Measurements from ENCODE around the gene TNFAIP8L2. TPM values are rescaled to one million over a fixed set of nuclear protein-coding genes. Genes with fewer than 3 reads are reported as not detected.
A peak's percentile ranks its signal among the peaks of the same experiment; 100 is the strongest.

TNFAIP8L2 gene
- 1 to 10 TPM; 1.3 to 2.8 (median 2.5) TPM for total RNA-seq
- long read RNA-seq, donor 1, partial matches to known transcripts: 0 of 3 reads
- long read RNA-seq, donor 1, other reads (novel, unspliced or antisense): 0 of 3 reads
- long read RNA-seq, donor 2, partial matches to known transcripts: 0 of 4 reads
- long read RNA-seq, donor 2, other reads (novel, unspliced or antisense): 0 of 4 reads

GRCh38 chr1:151156515-151156819 is at the start of gene TNFAIP8L2:
Gene TNFAIP8L2, plus strand, starts transcription at chr1:151156649. Its CDS starts 2,049 bp downstream, at chr1:151158698.
- no peak for TF ChIP-seq CTCF (IDR thresholded peaks at IDR 0.05)
- peak; percentile 88 for ATAC-seq

GRCh38 chr1:151106894-151107293 is 49.6 kb upstream of the TNFAIP8L2 start:
- no peak for ATAC-seq

More at GRCh38 chr1:151156515-151156819, at the start of gene TNFAIP8L2:
- H3K36me3 ChIP-seq (ENCODE audit: low read depth): no peaks in the 10 kb centered on the region
- peaks cover 4% of the 10 kb centered on the region for H3K4me1 ChIP-seq (ENCODE audit: low read depth)
- no peak within 1 kb of the TSS for H3K4me3 ChIP-seq
- intact Hi-C loops (cut with DNase I, micrococcal nuclease): no loop called here
- H3K9me3 ChIP-seq: no peaks in the 10 kb centered on the region
- DNase-seq: peak; percentile 75 to 88 (median 83)

GRCh38 chr1:151108331-151108730 is 48.1 kb upstream of the TNFAIP8L2 start:
- no peak for DNase-seq
- Histone ChIP-seq H3K4me3 (no peak overlapping the region), H3K9me3 (no peaks in the 10 kb centered on the region), H3K36me3 (ENCODE audit: low read depth) (peaks cover 4% of the 10 kb centered on the region), H3K4me1 (ENCODE audit: low read depth) (no peaks in the 10 kb centered on the region)
- intact Hi-C loops (cut with DNase I, micrococcal nuclease): no loop called here
- no peak for ATAC-seq
- no peak for TF ChIP-seq CTCF (IDR thresholded peaks at IDR 0.05)

More at GRCh38 chr1:151106894-151107293, 49.6 kb upstream of the TNFAIP8L2 start:
- Histone ChIP-seq H3K9me3 (no peaks in the 10 kb centered on the region), H3K4me3 (no peak overlapping the region), H3K36me3 (ENCODE audit: low read depth) (peaks cover 4% of the 10 kb centered on the region), H3K4me1 (ENCODE audit: low read depth) (no peaks in the 10 kb centered on the region)
- DNase-seq: no peak
- intact Hi-C loops (cut with DNase I, micrococcal nuclease): no loop called here
- TF ChIP-seq CTCF (IDR thresholded peaks at IDR 0.05): no peak

- H3K36me3 ChIP-seq (ENCODE audit: low read depth): peaks cover 4% of the 10 kb centered on the region
- H3K9me3 ChIP-seq: no peaks in the 10 kb centered on the region
- TF ChIP-seq CTCF (IDR thresholded peaks at IDR 0.05): no peak
- DNase-seq (no peak), ATAC-seq (no peak)
- no peak overlapping the region for H3K4me3 ChIP-seq
- intact Hi-C loops (cut with DNase I, micrococcal nuclease): no loop called here
- no peaks in the 10 kb centered on the region for H3K4me1 ChIP-seq (ENCODE audit: low read depth)
Observed at GRCh38 chr1:151113877-151114276, 42.6 kb upstream of the TNFAIP8L2 start.

GRCh38 chr1:151124763-151125403 is 31.6 kb upstream of the TNFAIP8L2 start:
- no peak overlapping the region for H3K4me3 ChIP-seq
- no peak for TF ChIP-seq CTCF (IDR thresholded peaks at IDR 0.05)
- no peak for ATAC-seq

More at GRCh38 chr1:151124763-151125403, 31.6 kb upstream of the TNFAIP8L2 start:
- Histone ChIP-seq H3K9me3 (no peaks in the 10 kb centered on the region), H3K36me3 (ENCODE audit: low read depth) (no peaks in the 10 kb centered on the region), H3K4me1 (ENCODE audit: low read depth) (no peaks in the 10 kb centered on the region)
- DNase-seq: no peak
- intact Hi-C loops (cut with DNase I, micrococcal nuclease): no loop called here

All from mucosa of descending colon (tissue), 3 donors.